Measurements from ENCODE around the gene C2orf92.

GRCh38 chr2:97698530-97698929 is 29.0 kb downstream of the C2orf92 start:
- TF ChIP-seq GATA2 (IDR thresholded peaks at IDR 0.05; ENCODE audit: low read depth, low read length): no peak
- no peak for TF ChIP-seq GATA3 (IDR thresholded peaks at IDR 0.05; ENCODE audit: low read depth, low read length)
